ENCODE measurements around the gene MKI67.
A peak's percentile ranks its signal among the peaks of the same experiment; 100 is the strongest.

Gene MKI67

GRCh38 chr10:128064108-128064969, 61.9 kb downstream of the MKI67 start:
- peak; percentile 79 to 87 for DNase-seq

DNA sequence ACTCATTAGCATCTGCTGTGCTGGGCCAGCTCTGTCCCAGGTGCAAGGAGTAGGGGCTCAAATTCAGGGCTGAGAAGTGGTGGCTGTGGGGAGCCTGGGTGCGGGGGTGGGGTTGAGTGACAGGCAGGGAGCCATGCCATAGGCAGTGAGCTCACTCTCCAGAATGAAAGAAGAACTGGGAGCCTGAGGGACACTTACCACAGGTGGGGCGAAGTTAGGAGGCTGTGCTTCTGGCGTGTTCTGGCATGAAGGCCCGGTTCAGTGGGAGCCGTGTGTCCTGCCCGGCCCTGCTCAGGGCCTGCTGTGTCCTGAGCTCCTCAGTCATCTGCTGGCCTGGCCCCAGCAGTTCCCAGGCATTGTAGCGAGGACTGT, 62.5 kb downstream of the MKI67 start:
- peak; percentile 27 to 35 for DNase-seq

DNA sequence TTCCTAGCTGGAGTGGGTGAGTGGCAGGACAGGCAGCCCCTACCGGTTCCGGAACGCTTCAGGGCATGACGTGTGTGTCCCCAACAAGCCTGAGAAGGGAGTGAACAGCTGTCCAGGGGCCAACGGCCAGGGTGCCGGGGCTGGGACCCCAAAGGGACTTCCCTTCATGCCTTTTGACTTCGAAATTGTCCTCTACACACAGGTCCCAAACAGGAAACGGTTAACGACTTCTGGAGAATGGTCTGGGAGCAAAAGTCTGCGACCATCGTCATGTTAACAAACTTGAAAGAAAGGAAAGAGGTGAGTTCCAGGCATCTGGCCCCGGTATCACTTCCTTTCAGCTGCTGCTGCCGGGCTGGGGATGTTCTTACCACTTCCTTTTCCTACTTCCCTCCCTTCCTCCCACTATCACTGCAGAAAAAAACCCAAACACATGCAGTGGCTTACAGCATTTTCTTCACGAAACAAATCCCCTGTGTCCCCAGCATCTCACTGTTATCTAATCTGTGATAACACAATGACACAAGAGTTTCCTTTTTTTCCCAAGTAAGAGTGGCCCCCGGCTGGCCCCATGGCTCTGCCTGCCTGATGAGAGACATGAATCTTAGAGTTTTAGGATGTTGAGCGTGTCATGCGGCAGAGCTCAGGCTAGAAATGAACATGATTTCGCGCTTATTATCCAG, 63.2 kb downstream of the MKI67 start:
- peak; percentile 78 to 81 for DNase-seq

DNA sequence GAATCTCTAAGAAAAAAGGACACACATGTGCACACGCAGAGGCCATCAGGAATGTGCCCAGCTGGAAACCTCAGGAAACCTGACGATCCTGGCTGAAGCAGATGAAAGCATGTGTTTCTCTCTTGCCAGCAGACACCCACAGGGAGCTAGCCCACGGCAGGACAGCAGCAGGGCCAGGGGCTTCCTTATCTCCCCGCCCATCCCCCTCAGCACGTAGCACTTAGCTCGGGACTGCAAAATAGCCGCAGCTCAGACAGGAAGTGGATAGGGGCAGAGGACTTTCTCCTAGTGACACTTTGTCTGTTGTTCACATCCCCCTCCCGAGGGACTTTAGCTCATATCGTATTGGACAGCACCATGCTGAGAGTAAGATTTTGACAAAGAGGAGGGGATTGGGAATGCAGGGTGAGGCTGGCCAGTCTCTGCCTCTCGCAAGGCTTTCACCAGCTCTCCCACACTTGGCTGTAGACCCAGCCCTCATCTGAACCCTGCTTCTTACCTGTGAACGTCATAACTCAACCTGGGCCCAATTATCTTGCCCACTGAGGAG, 63.8 kb downstream of the MKI67 start:
- DNase-seq, result peak; percentile 28 to 51

DNA sequence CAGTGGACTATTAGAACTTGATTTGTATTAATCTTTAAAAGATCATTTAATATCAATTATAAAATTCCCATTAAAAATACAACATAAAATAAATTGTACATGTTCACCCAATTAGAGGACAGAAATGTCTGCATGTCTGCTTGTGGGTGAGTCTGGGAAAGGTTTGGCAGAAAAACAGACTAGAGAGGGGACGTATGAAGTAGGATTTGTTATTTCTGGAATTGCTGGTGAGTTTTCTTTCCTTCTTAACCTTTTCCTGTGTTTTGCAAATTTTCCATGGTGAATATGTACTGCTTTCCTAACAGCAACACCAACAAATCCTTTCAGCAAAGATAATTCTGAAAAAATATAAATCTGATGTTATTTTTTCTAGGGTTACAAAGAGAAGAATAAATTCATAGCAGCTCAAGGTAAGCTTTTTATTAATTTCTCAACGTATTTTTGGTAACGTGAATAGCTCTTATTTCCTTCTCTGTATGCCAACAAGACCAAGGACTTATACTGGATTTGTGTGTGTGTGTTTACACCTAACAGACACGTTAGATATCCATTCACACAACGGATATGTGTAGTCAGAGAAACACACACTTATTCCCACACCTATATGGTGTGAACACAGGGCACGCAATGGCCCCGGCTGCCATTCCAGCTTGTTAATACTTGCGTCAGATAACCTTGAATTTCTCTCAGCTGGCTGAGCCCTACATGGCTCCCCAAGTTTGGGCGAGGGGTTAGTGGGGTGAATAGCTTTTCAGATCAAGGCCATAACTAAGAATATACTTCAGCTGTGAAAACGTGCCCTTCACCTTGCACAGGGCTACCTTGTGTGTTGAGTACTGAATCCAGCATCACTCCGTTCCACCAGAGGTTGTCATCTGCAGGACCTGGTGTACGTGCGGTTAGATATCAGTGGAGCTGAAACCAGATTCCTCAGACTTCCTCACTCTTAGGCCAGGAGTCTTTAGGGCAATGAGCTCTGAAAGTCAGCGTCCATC, 64.6 kb downstream of the MKI67 start:
- peak in 1 of 2 donors; percentile 0 for DNase-seq

DNA sequence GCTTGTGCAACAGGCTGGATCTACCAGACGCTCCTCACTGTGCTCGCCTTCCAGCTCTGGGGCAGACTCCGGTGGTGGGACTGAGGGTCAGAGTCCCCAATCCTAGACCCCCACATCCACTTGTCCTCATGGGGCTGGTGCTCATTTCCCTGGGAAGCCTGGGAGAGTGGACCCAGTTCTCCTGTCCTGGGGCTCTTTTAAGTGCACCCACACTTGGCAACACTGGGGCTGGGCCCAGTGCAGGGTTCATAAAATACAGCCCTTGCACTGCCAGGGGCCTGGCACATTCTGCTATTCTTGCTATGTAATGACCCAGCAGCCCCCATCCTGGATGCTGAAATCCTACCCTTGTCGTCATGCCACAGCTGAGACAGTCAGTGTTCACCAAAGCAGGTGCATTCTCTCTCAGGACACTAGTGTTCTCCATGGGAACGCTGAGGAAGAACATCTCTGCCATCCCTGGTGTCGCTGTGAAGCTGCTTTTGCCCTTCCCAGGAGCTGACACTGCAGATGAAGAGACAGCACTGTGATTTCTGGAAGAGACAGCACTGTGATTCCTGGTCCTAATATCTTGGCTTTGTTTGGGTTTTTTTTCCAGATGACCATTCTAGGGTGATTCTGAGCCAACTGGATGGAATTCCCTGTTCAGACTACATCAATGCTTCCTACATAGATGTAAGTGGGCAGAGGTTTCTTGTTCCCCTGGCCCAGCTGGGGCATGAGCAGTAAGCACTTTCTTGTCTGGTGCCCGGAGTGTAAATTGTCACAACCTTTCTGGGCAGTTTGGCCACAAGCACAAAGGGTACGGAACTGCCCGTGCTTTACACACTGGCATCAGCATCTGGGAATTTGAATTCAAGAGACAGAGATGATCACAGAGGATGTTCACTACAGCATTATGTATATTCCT, 65.6 kb downstream of the MKI67 start:
- peak in 1 of 2 donors; percentile 7 for DNase-seq

DNA sequence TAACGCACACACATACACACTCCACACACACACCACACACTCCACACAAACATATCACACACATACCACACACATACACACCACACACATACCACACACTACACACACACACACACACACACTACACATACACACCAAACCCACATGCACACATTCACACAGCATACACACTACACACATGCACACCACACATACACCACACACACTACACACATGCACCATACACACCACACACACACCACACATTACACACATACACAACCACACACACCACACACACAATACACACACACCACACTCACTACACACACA, 66.3 kb downstream of the MKI67 start:
- DNase-seq, result peak in 1 of 2 donors; percentile 7

- peak; percentile 12 to 24 for DNase-seq
Measured at GRCh38 chr10:128059266-128059981, 66.8 kb downstream of the MKI67 start.

DNA sequence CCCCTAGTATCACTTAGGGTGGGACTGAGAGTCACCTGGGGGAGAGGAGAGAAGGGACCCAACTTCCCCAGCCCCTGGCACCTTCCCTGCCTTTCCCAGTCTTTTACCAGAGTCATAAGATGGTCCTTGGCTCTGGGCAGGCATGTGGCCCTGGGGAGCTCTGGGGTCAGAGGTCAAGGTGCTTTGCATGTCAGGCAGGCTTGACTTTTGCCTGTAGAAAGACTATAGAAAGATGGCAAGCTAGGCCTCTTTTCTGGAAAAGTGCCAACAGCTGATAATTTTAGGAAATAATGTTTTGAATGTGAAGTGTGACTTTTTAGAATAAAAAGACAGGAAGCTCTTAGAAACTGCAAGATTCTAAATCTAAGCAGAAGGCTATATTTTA, 67.5 kb downstream of the MKI67 start:
- peak in 1 of 2 donors; percentile 5 for DNase-seq

GRCh38 chr10:128058106-128058749, 68.0 kb downstream of the MKI67 start:
- DNase-seq, result peak in 1 of 2 donors; percentile 5

DNA sequence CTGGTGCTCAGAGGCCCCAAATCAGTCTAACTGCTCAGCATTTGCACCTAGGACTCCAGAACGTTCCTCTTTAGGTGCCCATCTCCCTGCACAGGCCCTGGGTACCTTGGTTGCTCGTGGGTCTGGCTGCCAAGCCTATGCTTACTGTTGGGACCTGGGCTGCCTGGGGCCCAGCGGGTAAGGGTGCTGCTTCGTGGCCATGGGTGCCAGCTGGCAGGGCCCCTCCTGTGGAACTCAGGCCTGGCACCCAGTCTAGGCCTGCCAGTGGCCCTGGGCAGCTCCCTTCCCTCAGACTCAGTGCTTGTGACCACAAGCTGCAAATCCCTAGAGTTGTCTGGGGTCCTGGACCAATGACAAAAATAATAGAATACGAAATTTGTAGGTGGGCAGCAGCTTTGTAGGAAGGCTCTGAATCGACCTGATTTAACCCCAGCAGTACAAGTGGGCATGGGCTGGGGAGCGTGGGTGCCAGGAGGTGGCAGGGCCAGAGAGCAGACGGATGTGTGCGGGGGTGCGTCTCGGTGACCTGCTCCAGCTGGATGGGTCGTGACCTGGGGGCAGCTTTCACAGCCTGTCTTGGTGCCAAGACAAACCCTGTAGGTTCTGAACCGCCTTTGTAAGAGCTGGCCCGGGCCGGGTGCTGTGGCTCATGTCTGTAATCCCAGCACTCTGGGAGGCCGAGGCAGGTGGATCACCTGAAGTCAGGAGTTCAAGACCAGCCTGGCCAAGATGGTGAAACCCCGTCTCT, 69.7 kb downstream of the MKI67 start:
- DNase-seq, result peak in 1 of 2 donors; percentile 9

DNA sequence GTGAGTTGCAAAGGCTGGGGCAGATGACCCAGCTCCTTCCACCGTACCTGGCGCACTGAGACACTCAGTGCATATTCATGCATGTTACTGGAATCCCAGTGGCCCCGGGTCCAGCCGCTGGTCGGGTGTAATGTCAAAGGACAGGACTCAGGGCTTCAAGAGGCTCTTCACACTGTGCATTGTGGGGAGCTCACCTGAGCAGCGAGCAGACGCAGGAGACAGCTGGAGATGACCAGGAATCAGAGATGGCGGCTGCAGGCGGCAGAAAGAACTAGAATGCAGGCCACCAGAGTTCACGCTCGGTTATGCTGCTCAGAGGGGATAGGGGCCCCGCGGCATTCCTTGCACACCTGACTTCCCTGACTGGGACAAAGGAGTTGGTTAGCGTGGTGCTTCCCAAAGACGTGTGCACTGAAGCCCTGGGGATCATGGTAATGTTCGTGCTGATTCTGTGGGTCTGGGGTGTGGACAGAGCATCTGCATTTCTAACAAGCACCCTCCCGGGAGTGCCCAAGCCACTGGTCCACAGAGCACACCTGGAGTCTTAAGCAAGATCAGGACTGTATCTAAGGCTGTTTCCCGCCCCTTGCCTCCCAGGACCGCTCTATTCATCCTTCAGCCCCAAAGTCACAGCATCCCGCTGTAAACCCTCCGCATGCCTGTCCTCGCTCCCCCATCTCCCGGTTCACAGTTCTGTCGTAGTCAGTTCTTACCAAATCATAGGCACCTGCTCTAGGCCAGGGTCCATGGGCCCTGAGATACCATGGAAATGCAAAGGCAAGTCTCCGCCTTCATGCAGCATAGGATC, 71.0 kb downstream of the MKI67 start:
- peak in 1 of 2 donors; percentile 7 for DNase-seq

GRCh38 chr10:128054163-128054970, 71.9 kb downstream of the MKI67 start:
- DNase-seq, result peak in 1 of 2 donors; percentile 61

DNA sequence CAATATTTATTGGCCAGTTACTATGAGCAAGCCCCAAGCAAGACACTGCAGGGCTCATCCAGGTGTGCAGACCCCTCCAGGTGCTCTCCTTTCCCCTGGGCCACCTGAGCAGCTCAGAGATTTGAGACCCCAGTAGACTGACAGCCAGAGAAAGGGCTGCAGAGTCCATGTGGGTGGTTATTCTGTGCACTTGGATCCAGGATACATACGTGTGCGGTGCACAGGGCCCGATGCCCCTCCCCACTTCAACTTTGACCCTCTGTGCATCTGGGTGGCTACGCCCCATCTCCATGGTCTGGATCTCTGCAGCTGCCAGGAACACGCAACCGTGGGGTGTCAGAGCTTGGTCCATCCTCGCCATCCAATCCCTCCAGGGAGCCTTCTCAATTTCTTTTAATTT, 72.9 kb downstream of the MKI67 start:
- DNase-seq, result peak in 1 of 2 donors; percentile 3

- no peak for DNase-seq
Measured at GRCh38 chr10:128052696-128053095, 73.5 kb downstream of the MKI67 start.

- peak in 1 of 2 donors; percentile 12 for DNase-seq
Measured at GRCh38 chr10:128051548-128051947, 74.7 kb downstream of the MKI67 start.

GRCh38 chr10:128050936-128051335, 75.3 kb downstream of the MKI67 start:
- DNase-seq, result peak; percentile 20 to 56

DNA sequence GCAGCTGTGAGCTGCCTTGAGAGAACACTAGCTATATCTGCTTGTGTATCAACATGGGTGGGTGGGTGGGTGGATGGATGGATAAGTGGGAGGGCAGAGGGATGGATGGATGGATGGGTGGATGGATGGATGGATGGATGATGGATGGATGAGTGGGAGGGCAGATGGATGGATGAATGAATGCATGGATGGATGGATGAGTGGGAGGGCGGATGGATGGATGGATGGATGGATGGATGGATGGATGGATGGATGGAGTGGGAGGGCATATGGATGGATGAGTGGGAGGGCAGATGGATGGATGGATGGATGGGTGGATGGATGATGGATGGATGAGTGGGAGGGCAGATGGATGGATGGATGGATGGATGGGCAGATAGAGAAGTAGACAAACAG, 76.1 kb downstream of the MKI67 start:
- DNase-seq, result no peak

Data from CD4-positive, alpha-beta T cell treated with Interleukin-4 for 1 hour (primary cell).